Measurements from ENCODE around the gene ITGAL.
"Not testable (repeated sequence)": the region's sequence is repeated elsewhere in the genome, so short reads cannot be mapped to it uniquely, and the experiment has no call there.

ITGAL gene

GRCh38 chr16:30458561-30459394, 13.8 kb upstream of the ITGAL start:
- no peak for DNase-seq

- DNase-seq = no peak
These were observed 13.1 kb upstream of the ITGAL start for GRCh38 chr16:30459456-30459855.

GRCh38 chr16:30461426-30461825, 11.1 kb upstream of the ITGAL start:
- not testable (repeated sequence) for DNase-seq

DNA sequence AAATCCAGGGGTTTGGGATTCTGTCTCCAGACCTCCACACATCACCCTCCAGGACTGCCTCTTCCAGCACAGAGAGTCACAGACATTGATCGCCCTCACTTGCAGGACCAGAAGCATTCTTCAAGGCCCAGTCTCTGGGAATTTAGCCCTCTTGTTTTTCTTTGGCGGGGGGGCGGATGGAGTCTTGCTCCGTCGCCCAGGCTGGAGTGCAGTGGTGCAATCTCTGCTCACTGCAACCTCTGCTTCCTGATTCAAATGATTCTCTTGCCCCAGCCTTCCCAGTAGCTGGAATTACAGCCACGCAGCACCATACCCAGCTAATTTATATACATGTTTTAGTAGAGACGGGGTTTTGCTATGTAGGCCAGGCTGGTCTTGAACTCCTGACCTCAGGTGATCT, 8.5 kb upstream of the ITGAL start:
- no peak for DNase-seq

DNA sequence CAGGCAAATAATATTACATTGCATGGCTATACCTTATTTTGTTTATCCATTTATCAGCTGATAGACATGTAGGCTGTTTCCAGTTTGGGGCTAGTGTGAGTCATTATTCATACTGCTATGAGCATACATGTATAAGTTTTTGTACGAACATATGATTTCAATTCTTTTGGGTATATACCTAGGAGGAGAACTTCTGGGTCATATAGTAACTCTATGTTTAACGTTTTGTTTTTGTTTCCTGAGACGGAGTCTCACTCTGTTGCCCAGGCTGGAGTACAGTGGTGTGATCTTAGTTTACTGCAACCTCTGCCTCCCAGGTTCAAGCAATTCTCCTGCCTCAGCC, 2.4 kb upstream of the ITGAL start:
- no peak for DNase-seq

DNA sequence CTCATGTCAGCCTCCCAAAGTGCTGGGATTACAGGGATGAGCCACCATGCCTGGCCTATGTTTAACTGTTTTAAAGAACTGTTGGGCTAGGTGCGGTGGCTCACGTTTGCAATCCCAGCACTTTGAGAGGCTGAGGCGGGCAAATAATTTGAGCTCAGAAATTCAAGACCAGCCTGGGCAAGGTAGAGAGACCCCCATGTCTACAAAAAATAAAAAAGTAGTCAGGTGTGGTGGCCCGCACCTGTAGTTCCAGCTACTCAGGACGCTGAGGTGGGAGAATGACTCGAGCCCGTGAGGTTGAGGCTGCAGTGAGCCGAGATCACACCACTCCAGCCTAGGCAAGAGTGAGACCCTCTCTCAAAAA, 1.9 kb upstream of the ITGAL start:
- no peak for DNase-seq

DNA sequence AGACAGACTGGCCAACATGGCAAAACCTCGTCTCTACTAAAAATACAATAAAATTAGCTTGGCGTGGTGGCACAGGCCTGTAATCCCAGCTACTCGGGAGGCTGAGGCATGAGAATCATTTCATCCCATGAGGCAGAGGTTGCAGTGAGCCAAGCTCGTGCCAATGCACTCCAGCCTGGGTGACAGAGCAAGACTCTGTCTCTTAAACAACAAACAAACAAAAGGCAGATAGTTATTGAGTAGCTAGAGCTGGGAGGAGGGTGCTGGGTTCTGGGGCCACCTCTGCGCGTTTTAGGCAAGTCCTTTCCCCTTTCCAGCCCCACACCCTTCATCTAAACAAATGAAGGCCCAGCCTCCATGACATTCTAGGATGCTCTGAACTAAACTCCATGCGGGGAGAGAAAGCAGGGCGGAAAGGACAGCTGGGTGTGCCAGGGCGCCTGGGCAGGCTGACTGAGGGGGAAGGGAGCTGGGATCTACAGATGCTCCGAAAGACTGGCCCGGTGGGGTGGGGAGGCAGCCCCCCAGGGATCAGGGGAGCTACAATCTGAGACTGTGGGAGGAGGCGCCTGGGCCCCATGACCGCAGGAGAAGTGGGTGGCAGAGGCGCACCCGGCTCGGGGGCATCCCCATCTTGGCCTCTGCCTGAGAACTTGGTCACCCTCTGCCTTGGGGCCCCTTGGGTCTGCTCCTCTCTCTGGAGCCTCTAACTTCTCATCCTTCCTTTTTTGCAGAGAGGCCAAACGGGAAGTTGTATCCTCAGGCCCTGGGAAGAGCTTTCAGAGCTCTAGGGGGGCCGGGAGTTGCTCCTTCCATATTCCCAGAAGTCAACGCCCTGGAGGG, 910 bp downstream of the ITGAL start:
- DNase-seq = no peak

GRCh38 chr16:30474074-30474452, 1.5 kb downstream of the ITGAL start:
- no peak for DNase-seq

GRCh38 chr16:30474684-30475083, 2.1 kb downstream of the ITGAL start:
- DNase-seq = no peak

GRCh38 chr16:30476991-30477390, 4.4 kb downstream of the ITGAL start:
- no peak for DNase-seq

GRCh38 chr16:30477773-30478172, 5.2 kb downstream of the ITGAL start:
- not testable (repeated sequence) for DNase-seq

DNA sequence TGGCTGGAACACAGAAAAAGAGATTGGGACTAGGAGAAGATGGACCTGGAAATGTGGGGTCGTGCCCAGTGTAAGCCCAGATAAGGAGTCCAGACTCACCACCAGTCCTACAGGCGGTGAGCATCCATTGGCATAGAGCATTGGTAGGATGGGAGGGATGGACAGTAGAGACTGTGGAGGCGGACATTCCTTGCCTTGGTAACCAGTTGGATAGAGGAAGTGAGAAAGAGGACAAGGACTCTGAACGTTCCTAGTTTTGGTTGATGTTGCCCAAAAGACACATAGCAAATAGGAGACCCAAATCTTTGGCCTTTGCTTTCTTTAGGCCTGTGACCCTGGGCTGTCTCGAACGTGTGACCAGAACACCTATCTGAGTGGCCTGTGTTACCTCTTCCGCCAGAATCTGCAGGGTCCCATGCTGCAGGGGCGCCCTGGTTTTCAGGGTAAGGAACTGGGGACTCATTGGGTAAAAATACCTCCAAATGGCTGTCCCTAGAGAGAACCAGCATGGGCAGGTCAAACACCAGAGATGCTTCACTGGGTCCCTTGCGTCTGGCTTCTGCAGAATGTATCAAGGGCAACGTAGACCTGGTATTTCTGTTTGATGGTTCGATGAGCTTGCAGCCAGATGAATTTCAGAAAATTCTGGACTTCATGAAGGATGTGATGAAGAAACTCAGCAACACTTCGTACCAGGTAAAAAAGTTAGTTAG, 6.4 kb downstream of the ITGAL start:
- no peak for DNase-seq

- DNase-seq = no peak
These were observed 8.8 kb downstream of the ITGAL start for GRCh38 chr16:30481381-30481780.

DNA sequence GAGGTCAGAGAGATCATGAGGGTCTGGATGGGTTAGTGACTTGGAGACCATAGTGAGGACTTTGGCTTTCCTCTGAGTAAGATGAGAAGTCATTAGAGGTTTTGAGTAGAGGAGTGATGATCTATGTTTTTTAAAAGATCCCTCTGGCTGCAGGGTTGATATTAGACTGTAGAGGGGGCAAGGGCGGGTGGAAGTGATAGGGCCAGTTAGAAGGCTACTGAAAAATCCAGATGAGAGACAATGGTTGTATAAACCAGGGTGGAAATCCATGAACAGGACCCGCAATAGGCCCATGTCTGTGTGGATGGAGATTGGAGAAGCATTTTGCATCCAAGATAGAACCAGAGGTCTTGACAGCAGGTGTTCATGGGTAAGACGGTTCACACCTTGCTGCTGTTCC, 9.8 kb downstream of the ITGAL start:
- DNase-seq = no peak

DNA sequence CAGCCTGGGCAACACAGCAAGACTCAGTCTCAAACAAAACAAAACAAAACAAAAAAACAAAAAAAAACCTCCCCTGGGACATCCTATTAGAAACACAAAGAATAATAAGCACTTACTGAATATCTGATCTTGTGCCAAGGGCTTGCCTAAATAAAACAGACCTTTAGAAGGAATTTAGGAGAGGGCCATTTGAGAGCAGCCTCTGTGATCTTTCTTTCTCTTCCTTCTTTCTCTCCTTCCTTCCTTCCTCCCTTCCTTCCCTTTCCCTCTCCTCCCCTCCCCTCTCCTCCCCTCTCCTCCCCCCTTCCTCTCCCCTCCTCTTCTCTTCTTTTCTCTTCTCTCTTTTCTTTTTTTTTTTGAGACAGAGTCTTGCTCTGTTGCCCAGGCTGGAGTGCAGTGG, 12.3 kb downstream of the ITGAL start:
- DNase-seq = no peak

DNA sequence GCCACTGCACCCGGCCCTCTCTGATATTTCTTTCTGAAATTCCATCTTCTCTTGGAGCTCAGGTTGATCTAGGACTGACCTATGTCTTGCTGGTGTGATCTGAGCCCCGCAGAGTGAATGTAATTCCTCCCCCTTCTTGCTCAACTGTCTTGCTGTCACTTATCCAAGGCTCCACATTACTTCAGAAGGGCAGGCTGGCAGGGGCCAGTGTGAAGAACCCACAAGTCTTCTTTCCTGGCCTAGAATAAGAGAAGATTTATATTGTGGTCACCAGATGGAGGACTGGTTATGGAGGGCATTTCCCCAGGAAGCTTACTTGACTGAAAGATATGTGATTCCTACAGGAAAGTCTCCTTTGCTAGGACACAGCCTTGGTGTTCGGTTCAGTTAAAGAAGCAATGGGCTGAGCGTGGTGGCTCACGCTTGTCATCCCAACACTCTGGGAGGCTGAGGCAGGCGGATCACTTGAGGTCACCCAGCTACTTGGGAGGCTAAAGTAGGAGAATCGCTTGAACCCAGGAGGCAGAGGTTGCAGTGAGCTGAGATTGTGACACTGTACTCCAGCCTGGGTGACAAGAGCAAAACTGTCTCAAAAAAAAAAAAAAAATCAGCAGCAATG, 13.4 kb downstream of the ITGAL start:
- peak; percentile 9 for DNase-seq

DNA sequence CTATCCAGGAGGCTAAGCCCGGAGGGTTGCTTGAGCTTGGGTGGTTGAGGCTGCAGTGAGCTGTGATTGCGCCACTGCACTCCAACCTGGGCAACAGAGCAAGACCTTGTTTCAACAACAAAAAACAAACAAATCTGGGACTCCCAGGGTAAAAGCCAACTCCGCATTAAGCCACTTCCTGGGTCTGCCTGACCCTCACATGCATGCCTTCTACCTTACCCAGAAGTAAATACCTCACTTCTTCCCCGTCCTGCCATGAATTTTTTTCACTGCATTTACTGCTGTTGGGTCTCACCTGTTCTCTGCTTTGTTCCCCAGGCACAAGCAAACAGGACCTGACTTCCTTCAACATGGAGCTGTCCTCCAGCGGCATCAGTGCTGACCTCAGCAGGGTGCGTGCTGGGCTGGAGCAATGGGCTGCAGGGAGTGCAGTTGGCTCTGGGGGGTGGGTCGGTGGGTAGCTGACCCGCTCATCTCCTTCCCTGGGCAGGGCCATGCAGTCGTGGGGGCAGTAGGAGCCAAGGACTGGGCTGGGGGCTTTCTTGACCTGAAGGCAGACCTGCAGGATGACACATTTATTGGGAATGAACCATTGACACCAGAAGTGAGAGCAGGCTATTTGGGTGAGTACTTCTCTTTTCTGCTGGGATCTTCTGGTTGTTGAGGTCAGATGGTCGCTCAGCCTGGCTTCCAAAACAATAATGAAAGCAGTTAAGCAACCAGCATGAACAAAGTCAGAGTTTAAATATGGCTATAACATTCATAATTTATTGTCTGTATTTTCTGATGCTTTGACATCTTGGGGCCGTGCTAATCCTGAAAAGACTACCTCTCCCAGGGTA, 16.4 kb downstream of the ITGAL start:
- peak; percentile 14 for DNase-seq

DNA sequence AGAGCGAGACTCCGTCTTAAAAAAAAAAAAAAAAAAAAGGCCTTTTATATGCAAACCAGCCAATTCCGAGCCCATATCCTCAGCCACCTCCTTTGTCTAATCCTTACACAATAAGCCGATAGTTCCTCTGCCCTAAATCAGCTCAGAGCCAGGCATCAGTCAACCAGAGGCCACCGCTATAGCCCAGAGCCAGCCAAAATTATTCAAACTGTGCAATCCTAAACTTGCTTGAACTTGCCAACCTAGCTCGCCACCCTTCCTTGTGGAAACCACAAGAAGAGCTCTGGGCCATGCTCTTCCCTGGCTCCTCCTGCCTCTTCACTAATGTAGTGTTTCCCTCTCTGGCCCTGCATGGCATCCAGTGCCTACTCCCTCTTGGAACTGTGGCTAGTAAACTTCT, 17.7 kb downstream of the ITGAL start:
- DNase-seq = no peak

- DNase-seq = no peak
These were observed 18.7 kb downstream of the ITGAL start for GRCh38 chr16:30491229-30491628.

GRCh38 chr16:30491744-30492308, 19.3 kb downstream of the ITGAL start:
- DNase-seq = peak; percentile 67

GRCh38 chr16:30493941-30494488, 21.5 kb downstream of the ITGAL start:
- DNase-seq = no peak

GRCh38 chr16:30494709-30495108, 22.2 kb downstream of the ITGAL start:
- no peak for DNase-seq
